ENCODE results near the gene KCNMB4. TPM values are rescaled to one million over a fixed set of nuclear protein-coding genes. Genes with fewer than 3 reads are reported as not detected.

Gene KCNMB4
- polyA plus RNA-seq, 1 donor (not counting 4 experiments of a cell fraction or from before 2014, with no cell fraction given): 0.77 TPM

GRCh38 chr12:70319605-70320004 is 46.5 kb upstream of the KCNMB4 start:
- TF ChIP-seq CTCF (optimal IDR thresholded peaks at IDR 0.05 in 1 of 3, IDR thresholded peaks at IDR 0.05 in 1 of 3, conservative IDR thresholded peaks at IDR 0.05 in 1 of 3; ENCODE audit: extremely low read depth in 1 of 3, insufficient read depth in 2 of 3, low read length in 3 of 3) (no peak), EZH2 (IDR thresholded peaks at IDR 0.05; ENCODE audit: low read length) (no peak)
- FAIRE-seq: no peak
- H3K27ac ChIP-seq (ENCODE audit: control insufficient read depth, insufficient read depth, low read length): no peak overlapping the region

GRCh38 chr12:70321191-70321590 is 44.9 kb upstream of the KCNMB4 start:
- Histone ChIP-seq H4K20me1 (ENCODE audit: control insufficient read depth, extremely low read depth, insufficient read depth, low read length) (no peaks in the 10 kb centered on the region), H3K4me1 (ENCODE audit: control insufficient read depth, extremely low read depth, insufficient read depth, low read length) (no peaks in the 10 kb centered on the region), H3K9me3 (ENCODE audit: control insufficient read depth, low read depth, low read length) (no peaks in the 10 kb centered on the region), H3K27me3 (ENCODE audit: control insufficient read depth, extremely low read depth, insufficient read depth, low read length) (no peaks in the 10 kb centered on the region), H3K4me2 (ENCODE audit: control insufficient read depth, extremely low read depth, insufficient read depth, low read depth, low read length) (no peak overlapping the region), H3K4me3 (ENCODE audit: control insufficient read depth in 2 of 3, extremely low read depth in 1 of 3, insufficient read depth in 2 of 3, low read depth in 1 of 3, low read length in 3 of 3) (no peak overlapping the region), H3K9me1 (ENCODE audit: control insufficient read depth, extremely low read depth, insufficient read depth, low read length) (no peaks in the 10 kb centered on the region), H3K9ac (ENCODE audit: control insufficient read depth, extremely low read depth, insufficient read depth, low read length) (no peak overlapping the region), H3K27ac (ENCODE audit: control insufficient read depth, insufficient read depth, low read length) (no peak overlapping the region), H2AFZ (ENCODE audit: control insufficient read depth, low read length) (no peak overlapping the region), H3K36me3 (ENCODE audit: control insufficient read depth in 2 of 2, extremely low read depth in 1 of 2, insufficient read depth in 2 of 2, low read length in 2 of 2) (peaks cover 0 to 3% of the 10 kb centered on the region in 2 experiments), H3K79me2 (ENCODE audit: control insufficient read depth, insufficient read depth, low read length) (peaks cover 5% of the 10 kb centered on the region)
- DNase-seq (ENCODE audit: low read depth, low spot score) (no peak), FAIRE-seq (no peak)
- dilution Hi-C loops (cut with MboI; ENCODE audit: extremely low pct_ligation_motif_present, low sequenced_read_pairs): no loop called here
- TF ChIP-seq EZH2 (IDR thresholded peaks at IDR 0.05; ENCODE audit: low read length): no peak
- TF ChIP-seq CTCF (optimal IDR thresholded peaks at IDR 0.05 in 1 of 3, IDR thresholded peaks at IDR 0.05 in 1 of 3, conservative IDR thresholded peaks at IDR 0.05 in 1 of 3; ENCODE audit: extremely low read depth in 1 of 3, insufficient read depth in 2 of 3, low read length in 3 of 3): no peak

More at GRCh38 chr12:70319605-70320004, 46.5 kb upstream of the KCNMB4 start:
- Histone ChIP-seq H4K20me1 (ENCODE audit: control insufficient read depth, extremely low read depth, insufficient read depth, low read length) (no peaks in the 10 kb centered on the region), H3K9me1 (ENCODE audit: control insufficient read depth, extremely low read depth, insufficient read depth, low read length) (no peaks in the 10 kb centered on the region), H3K4me2 (ENCODE audit: control insufficient read depth, extremely low read depth, insufficient read depth, low read depth, low read length) (no peak overlapping the region), H3K4me3 (ENCODE audit: control insufficient read depth in 2 of 3, extremely low read depth in 1 of 3, insufficient read depth in 2 of 3, low read depth in 1 of 3, low read length in 3 of 3) (no peak overlapping the region), H3K9ac (ENCODE audit: control insufficient read depth, extremely low read depth, insufficient read depth, low read length) (no peak overlapping the region), H3K36me3 (ENCODE audit: control insufficient read depth in 2 of 2, extremely low read depth in 1 of 2, insufficient read depth in 2 of 2, low read length in 2 of 2) (peaks cover 0 to 3% of the 10 kb centered on the region in 2 experiments), H2AFZ (ENCODE audit: control insufficient read depth, low read length) (no peak overlapping the region), H3K27me3 (ENCODE audit: control insufficient read depth, extremely low read depth, insufficient read depth, low read length) (no peaks in the 10 kb centered on the region), H3K79me2 (ENCODE audit: control insufficient read depth, insufficient read depth, low read length) (peaks cover 7% of the 10 kb centered on the region), H3K4me1 (ENCODE audit: control insufficient read depth, extremely low read depth, insufficient read depth, low read length) (no peaks in the 10 kb centered on the region), H3K9me3 (ENCODE audit: control insufficient read depth, low read depth, low read length) (no peaks in the 10 kb centered on the region)
- dilution Hi-C loops (cut with MboI; ENCODE audit: extremely low pct_ligation_motif_present, low sequenced_read_pairs): no loop called here
- DNase-seq (ENCODE audit: low read depth, low spot score): no peak

Data from keratinocyte (primary cell).